Nephron (organoid): ENCODE data around the gene OS9.
A peak's percentile ranks its signal among the peaks of the same experiment; 100 is the strongest.

Experiments
- H3K27ac Mint-ChIP-seq, 3 experiments: 2 replicates each; pipeline ENCODE4 v1.8.0; 2020; ENCODE audit warnings: mixed read lengths in 3 of 3, mild to moderate bottlenecking in 2 of 3, moderate library complexity in 1 of 3
- H3K27me3 Mint-ChIP-seq: 2 replicates; pipeline ENCODE4 v1.8.0; 2021; ENCODE audit warnings: low read depth, mild to moderate bottlenecking, moderate library complexity, mixed read lengths
- H3K36me3 Mint-ChIP-seq: 2 replicates; pipeline ENCODE4 v1.8.0; 2020; ENCODE audit warnings: low read depth, mixed read lengths
- H3K4me1 Mint-ChIP-seq: 2 replicates; pipeline ENCODE4 v1.8.0; 2020; ENCODE audit warnings: mixed read lengths
- H3K4me3 Mint-ChIP-seq, 3 experiments: 2 replicates each; pipeline ENCODE4 v1.8.0; 2020; ENCODE audit warnings: mild to moderate bottlenecking in 3 of 3, mixed read lengths in 3 of 3, moderate library complexity in 2 of 3
- H3K9me3 Mint-ChIP-seq: 2 replicates; pipeline ENCODE4 v1.8.0; 2020; ENCODE audit warnings: mixed read lengths
- TF ChIP-seq, protein P1 (sequence below), 3 experiments: fragments of 200-600 bp; sonication (generic); IDR thresholded peaks; one replicate each; pipeline ENCODE4 v1.5.0; 2021; ENCODE audit warnings: antibody characterized with exemption in 3 of 3; ENCODE audit not compliant: unreplicated experiment in 3 of 3

Gene OS9

DNA sequence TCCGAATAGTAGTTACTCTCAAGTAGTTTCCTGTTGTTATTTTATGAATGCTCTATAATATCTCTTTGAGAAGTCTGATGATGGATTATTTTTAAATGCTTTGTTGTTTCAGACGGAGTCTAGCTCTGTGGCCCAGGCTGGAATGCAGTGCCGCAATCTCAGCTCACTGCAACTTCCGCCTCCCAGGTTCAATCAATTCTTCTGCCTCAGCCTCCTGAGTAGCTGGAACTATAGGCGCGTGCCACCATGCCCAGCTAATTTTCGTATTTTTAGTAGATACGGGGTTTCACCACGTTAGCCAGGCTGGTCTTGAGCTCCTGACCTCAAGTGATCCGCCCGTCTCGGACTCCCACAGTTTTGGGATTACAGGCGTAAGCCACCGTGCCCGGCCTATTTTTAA is 1.4 kb upstream of the OS9 start:
- TF ChIP-seq, protein P1, sequence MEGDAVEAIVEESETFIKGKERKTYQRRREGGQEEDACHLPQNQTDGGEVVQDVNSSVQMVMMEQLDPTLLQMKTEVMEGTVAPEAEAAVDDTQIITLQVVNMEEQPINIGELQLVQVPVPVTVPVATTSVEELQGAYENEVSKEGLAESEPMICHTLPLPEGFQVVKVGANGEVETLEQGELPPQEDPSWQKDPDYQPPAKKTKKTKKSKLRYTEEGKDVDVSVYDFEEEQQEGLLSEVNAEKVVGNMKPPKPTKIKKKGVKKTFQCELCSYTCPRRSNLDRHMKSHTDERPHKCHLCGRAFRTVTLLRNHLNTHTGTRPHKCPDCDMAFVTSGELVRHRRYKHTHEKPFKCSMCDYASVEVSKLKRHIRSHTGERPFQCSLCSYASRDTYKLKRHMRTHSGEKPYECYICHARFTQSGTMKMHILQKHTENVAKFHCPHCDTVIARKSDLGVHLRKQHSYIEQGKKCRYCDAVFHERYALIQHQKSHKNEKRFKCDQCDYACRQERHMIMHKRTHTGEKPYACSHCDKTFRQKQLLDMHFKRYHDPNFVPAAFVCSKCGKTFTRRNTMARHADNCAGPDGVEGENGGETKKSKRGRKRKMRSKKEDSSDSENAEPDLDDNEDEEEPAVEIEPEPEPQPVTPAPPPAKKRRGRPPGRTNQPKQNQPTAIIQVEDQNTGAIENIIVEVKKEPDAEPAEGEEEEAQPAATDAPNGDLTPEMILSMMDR (IDR thresholded peaks at IDR 0.05; ENCODE audit: unreplicated experiment in 3 of 3), result no peak
- Mint-ChIP-seq H3K9me3 (peaks cover 11% of the 10 kb centered on the region), H3K4me1 (no peaks in the 10 kb centered on the region), H3K27me3 (peaks cover 9% of the 10 kb centered on the region), H3K27ac (no peak overlapping the region), H3K4me3 (no peak overlapping the region), H3K36me3 (peaks cover 19% of the 10 kb centered on the region)

DNA sequence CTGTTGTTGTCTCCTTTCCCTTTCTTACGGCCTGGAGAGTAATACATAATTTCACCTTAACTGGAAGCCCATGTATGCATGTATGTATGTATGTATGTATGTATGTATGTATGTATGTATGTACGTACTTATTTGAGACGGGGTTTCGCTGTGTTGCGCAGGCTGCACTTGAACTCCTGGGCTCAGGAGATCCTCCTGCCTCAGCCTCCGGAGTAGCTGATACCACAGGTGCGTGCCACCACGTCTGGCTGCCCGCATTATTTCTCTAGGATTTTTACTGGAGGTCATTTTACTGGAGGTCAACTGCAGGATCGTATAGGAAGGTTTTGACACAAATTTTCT is 644 bp upstream of the OS9 start:
- Mint-ChIP-seq H3K27me3 (peaks cover 6% of the 10 kb centered on the region), H3K4me1 (no peaks in the 10 kb centered on the region), H3K36me3 (peaks cover 27% of the 10 kb centered on the region), H3K4me3 (no peak overlapping the region), H3K9me3 (peaks cover 11% of the 10 kb centered on the region), H3K27ac (no peak overlapping the region)
- TF ChIP-seq, protein P1 (IDR thresholded peaks at IDR 0.05; ENCODE audit: unreplicated experiment in 3 of 3), result no peak

DNA sequence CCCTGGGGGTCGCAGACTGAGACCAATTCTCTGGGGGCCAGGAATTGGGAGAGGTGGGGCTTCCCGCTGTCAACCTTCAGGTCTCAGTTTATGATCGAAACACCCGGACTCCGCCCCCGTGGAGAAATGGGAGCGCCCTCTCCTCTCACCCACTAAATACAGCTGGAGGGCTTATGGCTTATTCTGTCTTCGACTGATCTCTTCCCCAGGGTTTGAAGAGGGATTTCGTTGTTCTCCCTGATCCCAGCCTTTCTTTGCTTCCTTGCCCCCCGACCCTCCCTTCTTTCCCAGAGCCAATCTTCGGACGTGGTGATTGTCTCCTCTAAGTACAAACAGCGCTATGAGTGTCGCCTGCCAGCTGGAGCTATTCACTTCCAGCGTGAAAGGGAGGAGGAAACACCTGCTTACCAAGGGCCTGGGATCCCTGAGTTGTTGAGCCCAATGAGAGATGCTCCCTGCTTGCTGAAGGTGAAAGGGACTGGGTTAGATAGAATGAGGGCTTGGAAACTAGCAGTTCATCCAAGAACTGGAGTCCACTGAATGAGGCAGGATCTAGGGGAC is 607 bp downstream of the OS9 start:
- peaks cover 40% of the 10 kb centered on the region for H3K36me3 Mint-ChIP-seq
- TF ChIP-seq, protein P1 (IDR thresholded peaks at IDR 0.05; ENCODE audit: unreplicated experiment in 3 of 3), result no peak
- H3K4me3 Mint-ChIP-seq, result no peak overlapping the region
- peaks cover 11% of the 10 kb centered on the region for H3K9me3 Mint-ChIP-seq
- H3K27me3 Mint-ChIP-seq, result peaks cover 4% of the 10 kb centered on the region
- H3K27ac Mint-ChIP-seq, result no peak overlapping the region
- H3K4me1 Mint-ChIP-seq, result no peaks in the 10 kb centered on the region

DNA sequence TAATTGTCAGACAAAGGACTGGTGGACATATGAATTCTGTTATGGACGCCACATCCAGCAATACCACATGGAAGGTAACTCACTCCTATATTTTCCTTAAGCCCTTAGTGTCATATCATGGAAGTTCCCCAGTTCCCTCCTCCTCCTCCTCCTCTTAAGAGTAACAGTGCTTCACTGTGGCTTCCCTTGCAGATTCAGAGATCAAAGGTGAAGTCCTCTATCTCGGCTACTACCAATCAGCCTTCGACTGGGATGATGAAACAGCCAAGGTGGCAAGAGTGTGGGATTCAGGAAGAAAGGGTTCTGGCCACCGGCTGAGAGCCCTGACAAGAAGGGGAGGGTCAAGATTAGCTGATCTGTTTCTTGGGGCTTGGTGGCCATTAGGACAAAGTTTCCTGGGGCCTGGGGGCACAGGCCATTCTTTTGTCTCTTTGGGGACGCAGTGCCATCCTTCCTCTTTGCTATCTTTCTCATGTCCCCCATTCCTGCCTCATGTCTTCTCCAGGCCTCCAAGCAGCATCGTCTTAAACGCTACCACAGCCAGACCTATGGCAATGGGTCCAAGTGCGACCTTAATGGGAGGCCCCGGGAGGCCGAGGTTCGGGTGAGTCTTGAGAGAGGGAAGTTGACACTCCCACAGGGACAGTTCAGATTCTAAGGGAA is 2.0 kb downstream of the OS9 start:
- Mint-ChIP-seq H3K4me1 (no peaks in the 10 kb centered on the region), H3K27me3 (no peaks in the 10 kb centered on the region), H3K9me3 (peaks cover 11% of the 10 kb centered on the region), H3K4me3 (peak overlapping the region; percentile 61 to 68 (median 67)), H3K36me3 (peaks cover 51% of the 10 kb centered on the region), H3K27ac (no peak overlapping the region)
- TF ChIP-seq, protein P1 (IDR thresholded peaks at IDR 0.05; ENCODE audit: unreplicated experiment in 3 of 3), result no peak

DNA sequence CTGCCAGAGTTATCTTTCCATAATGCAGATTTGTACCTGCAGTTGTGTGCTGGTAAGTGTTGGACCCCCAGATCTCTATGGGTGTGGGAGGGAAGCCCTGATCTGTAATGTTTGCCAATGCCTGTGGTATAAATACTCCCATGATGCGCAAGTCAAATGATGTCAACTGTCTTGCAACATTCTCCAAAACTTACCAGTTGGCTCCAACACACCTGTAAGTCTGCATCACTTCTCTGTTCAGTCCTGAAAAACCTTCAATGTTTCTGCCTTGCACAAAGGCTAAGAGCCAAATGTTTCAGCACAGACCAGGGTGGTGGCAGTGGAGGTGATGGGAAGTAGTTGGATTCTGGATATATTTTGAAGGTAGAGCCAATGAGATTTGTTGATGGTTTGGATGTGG is 3.1 kb downstream of the OS9 start:
- Mint-ChIP-seq H3K36me3 (peaks cover 53% of the 10 kb centered on the region), H3K27ac (no peak overlapping the region), H3K4me3 (peak overlapping the region in 1 of 3 experiments; percentile 72), H3K27me3 (no peaks in the 10 kb centered on the region), H3K4me1 (no peaks in the 10 kb centered on the region), H3K9me3 (peaks cover 7% of the 10 kb centered on the region)
- TF ChIP-seq, protein P1 (IDR thresholded peaks at IDR 0.05; ENCODE audit: unreplicated experiment in 3 of 3), result no peak

DNA sequence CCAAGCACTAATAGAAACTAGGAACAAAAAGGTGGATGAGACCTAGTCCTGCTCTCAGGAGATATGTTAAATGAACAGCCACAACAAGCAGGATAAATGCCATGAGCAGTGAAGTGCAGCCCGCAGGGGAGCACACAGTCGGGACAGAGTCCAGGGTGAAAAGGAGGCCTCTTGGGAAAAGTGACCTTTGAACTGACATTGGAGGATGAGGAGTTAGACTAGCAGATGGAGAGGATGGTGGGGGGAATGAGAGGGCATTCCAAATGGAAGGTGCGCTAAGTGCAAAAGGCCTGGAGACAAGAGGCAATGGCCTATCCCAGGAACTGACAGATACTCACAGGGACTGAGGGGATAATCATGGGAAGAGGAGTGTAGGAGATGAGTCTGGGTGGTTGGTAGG is 4.5 kb downstream of the OS9 start:
- Mint-ChIP-seq H3K36me3 (peaks cover 66% of the 10 kb centered on the region), H3K27ac (no peak overlapping the region), H3K4me1 (no peaks in the 10 kb centered on the region), H3K27me3 (no peaks in the 10 kb centered on the region), H3K4me3 (no peak overlapping the region), H3K9me3 (no peaks in the 10 kb centered on the region)
- TF ChIP-seq, protein P1 (IDR thresholded peaks at IDR 0.05; ENCODE audit: unreplicated experiment in 3 of 3), result no peak
